Muscle layer of colon (tissue), 2 donors: ENCODE measurements around the gene MSTN.
"Not testable (repeated sequence)": the region's sequence is repeated elsewhere in the genome, so short reads cannot be mapped to it uniquely, and the experiment has no call there.

Source experiments
- H3K27ac ChIP-seq: one replicate; pipeline ENCODE4 v1.7.0; 2013; ENCODE audit warnings: low read depth, mild to moderate bottlenecking, low read length, moderate library complexity
- H3K27me3 ChIP-seq, 2 donors: one replicate each; pipeline ENCODE4 v1.7.0; 2013; ENCODE audit warnings: low read length in 2 of 2, mild to moderate bottlenecking in 2 of 2; ENCODE audit not compliant: insufficient read depth in 2 of 2, control insufficient read depth in 1 of 2
- H3K36me3 ChIP-seq: one replicate; pipeline ENCODE4 v1.7.0; 2013; ENCODE audit warnings: mild to moderate bottlenecking, low read length; ENCODE audit not compliant: insufficient read depth
- H3K4me1 ChIP-seq: one replicate; pipeline ENCODE4 v1.7.0; 2013; ENCODE audit warnings: mild to moderate bottlenecking, low read length; ENCODE audit not compliant: insufficient read depth
- H3K4me3 ChIP-seq, 2 donors: one replicate each; pipeline ENCODE4 v1.7.0; 2013; ENCODE audit warnings: low read length in 2 of 2, low read depth in 1 of 2, mild to moderate bottlenecking in 1 of 2, moderate library complexity in 1 of 2
- H3K9ac ChIP-seq: one replicate; pipeline ENCODE4 v1.7.0; 2013; ENCODE audit warnings: low read length
- H3K9me3 ChIP-seq: one replicate; pipeline ENCODE4 v1.7.0; 2013; ENCODE audit warnings: mild to moderate bottlenecking, low read length
- donor health status: abdominal sarcoma.
- donor health status: Adenocarcinoma of cecum.

MSTN gene

GRCh38 chr2:190023860-190024259 is 38.7 kb downstream of the MSTN start:
- H3K4me3 ChIP-seq = no peak overlapping the region
- no peak overlapping the region for H3K9ac ChIP-seq
- no peaks in the 10 kb centered on the region for H3K9me3 ChIP-seq
- H3K4me1 ChIP-seq = no peaks in the 10 kb centered on the region
- no peaks in the 10 kb centered on the region for H3K36me3 ChIP-seq
- H3K27me3 ChIP-seq = no peaks in the 10 kb centered on the region
- H3K27ac ChIP-seq = no peak overlapping the region

DNA sequence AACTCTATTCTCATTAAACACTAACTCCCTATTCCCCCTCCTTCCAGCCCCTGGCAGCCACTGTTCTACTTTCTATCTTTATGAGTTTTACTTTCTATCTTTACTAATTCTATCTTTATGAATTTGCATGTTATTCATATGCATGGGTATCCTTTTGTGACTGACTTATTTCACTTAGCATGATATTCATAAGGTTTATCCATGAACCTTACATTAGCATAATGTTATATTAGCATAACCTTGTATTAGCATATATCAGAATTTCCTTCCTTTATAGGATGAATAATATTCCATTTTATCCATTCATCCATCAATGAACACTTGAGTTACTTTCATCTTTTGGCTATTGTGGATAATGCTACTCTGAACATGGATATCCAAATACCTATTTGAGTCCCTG is 41.8 kb downstream of the MSTN start:
- H3K36me3 ChIP-seq = no peaks in the 10 kb centered on the region
- H3K27ac ChIP-seq = no peak overlapping the region
- no peaks in the 10 kb centered on the region for H3K9me3 ChIP-seq
- no peaks in the 10 kb centered on the region for H3K4me1 ChIP-seq
- H3K4me3 ChIP-seq = no peak overlapping the region
- H3K27me3 ChIP-seq = no peaks in the 10 kb centered on the region
- H3K9ac ChIP-seq = no peak overlapping the region

GRCh38 chr2:190017837-190018236 is 44.7 kb downstream of the MSTN start:
- no peaks in the 10 kb centered on the region for H3K27me3 ChIP-seq
- no peak overlapping the region for H3K9ac ChIP-seq
- no peak overlapping the region for H3K27ac ChIP-seq
- H3K36me3 ChIP-seq = no peaks in the 10 kb centered on the region
- no peaks in the 10 kb centered on the region for H3K4me1 ChIP-seq
- H3K9me3 ChIP-seq = no peaks in the 10 kb centered on the region
- no peak overlapping the region for H3K4me3 ChIP-seq

DNA sequence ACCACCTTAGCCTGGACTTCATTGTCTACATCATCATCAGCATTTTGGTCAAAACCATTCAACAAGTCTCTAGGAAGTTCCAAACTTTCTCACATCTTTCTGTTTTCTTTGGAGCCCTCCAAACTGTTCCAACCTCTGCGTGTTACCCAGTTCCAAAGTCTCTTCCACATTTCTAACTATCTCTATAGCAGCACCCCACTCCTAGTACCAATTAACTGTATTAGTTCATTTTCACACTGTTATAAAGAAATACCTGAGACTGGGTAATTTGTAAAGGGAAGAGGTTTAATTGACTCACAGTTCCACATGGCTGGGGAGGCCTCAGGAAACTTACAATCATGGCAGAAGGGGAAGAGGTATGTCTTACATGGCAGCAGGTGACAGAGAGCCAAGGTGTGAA is 46.6 kb downstream of the MSTN start:
- H3K27ac ChIP-seq, H3K9me3 ChIP-seq, H3K4me1 ChIP-seq, H3K27me3 ChIP-seq, H3K9ac ChIP-seq, H3K36me3 ChIP-seq, H3K4me3 ChIP-seq: not testable (repeated sequence)
